Kasumi-1 (cell line): ENCODE measurements around the gene DNAAF5.

Source experiments
- DNase-seq, 2 experiments: peaks; one replicate each; lab custom pipeline; 2025; lab: John Stamatoyannopoulos, UW

Gene DNAAF5

DNA sequence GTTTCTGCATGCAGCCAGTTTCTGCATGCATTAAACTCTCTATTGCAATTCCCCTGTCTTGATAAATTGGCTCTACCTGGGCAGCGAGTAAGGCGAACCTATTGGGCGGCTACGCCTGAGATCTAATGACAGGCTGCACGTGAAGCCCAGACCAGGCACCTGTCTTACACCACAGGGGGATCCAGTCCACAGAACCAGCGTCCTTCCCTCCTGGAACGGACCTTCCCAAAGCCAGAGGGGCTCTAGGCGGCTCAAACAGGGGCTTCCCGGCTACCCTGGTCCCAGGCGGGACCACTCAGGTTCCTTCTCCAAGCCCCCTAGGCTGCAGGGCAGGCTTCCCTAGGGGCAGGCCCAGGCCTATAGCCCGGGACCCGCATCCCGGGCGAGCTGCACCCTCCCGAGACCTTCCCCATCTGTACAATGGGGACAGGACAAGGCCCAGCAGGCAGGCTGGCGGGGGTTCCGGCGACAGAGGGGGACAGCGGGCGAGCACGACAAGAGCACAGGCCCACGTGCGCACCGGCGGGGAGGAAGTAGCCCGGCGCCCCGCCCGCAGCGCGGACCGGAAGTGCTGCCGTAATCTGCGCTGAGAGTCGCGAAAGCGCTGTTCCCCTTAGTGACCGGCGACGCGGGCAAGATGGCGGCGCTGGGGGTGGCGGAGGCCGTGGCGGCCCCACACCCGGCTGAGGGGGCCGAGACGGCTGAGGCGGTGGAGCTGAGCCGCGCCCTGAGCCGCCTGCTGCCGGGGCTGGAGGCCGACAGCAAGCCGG is at the start of gene DNAAF5:
Gene DNAAF5 (plus strand): TSS at position 616 of the 770 bp plus-strand sequence. CDS start 22 bp downstream, at position 638.
- peak; percentile 53 to 55 for DNase-seq

GRCh38 chr7:676972-677385 is 49.5 kb upstream of the DNAAF5 start:
- no peak for DNase-seq

DNA sequence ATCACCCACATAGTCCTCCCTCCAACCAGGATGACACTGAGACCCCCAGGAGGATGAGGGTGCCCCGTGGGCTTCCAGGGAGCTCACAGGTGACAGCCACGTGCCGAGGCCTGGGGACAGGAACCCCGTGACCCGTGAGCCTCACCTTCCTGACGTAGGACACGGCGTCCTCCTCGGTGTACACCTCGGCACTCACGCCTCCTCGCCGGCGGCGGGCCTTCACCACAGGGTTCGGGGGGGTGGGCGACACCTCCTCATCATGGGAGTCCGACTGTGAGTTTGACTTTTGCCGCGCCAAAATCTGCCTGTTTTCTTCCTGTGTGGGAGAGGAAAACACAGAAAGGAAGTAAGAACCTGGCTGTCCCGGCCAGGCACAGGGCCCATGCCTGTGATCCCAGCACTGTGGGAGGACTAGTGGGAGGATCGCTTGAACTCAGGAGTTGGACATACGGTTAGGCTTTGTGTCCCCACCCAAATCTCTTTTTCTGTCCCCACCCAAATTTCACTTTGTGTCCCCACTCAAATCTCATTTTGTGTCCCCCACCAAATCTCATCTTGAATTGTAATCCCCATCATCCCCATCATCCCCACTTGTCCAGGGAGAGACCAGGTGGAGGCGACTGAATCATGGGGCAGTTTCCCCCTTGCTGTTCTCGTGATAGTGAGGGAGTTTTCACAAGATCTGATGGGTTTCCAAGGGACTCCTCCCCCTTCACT is 45.9 kb upstream of the DNAAF5 start:
- no peak for DNase-seq

DNA sequence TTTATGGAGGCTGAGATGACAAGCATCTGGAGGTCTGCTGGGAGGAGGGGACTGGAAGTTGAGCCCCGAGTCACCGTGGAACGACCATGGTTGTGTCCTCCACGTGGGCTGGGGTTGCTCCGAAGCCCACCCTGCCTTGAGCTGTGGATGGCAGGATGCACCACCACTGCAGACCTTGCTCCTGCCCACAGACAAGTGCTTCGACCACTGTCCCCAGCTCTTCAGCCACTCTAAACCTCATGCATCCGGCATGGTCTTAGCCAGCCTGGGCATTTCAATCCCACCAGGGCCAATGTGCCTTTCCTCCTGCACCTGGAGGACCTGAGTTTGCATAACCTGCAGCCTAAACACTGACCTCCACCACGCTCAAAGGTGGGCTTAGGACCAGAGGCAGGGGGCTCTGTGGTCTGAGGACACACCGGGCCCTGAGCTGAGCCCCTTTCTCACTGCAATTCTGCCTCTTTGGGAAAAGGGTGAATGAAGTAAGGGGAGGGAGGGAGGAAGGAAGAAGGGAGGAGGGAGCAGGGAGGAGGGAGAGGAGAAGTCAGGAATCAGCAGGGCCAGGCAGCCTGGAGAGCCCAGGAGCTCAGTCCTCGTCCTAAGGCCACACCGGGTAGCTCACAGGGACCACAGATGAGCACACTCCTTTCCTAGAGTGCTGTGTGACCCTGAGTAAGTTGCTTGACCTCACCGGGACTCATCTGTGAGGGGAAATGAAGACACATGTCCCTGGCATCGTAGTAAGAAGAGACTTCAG is 44.8 kb upstream of the DNAAF5 start:
- no peak for DNase-seq

- DNase-seq: no peak
Observed at GRCh38 chr7:682810-683209, 43.7 kb upstream of the DNAAF5 start.

DNA sequence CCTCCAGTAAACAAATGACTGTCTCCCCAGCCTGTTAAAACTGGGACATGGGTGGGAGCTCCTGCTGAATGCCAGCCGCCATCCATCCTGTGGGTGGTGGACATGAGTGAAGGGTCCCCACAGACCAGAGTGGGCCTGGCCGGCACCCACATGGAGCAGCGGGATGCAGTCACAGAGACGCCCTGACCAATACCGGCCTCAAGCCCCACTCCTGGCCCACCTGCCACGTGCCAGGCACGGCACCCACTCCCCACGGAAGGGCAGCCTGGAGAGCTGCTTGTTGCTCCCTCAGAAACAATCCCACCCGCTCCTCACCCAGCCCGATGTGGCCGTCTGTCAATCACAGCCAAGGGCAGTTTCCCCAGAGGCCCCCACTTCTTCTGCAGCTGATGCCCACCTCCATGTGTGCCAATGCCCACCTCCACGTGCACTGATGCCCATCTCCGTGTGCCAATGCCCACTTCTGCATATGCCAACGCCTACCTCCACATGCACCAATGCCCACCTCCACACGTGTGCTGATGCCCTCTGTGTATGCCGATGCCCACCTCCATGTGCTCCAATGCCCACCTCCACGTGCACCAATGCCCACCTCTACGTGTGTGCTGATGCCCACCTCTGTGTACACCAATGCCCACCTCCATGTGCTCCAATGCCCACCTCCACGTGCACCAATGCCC is 42.8 kb upstream of the DNAAF5 start:
- no peak for DNase-seq

DNA sequence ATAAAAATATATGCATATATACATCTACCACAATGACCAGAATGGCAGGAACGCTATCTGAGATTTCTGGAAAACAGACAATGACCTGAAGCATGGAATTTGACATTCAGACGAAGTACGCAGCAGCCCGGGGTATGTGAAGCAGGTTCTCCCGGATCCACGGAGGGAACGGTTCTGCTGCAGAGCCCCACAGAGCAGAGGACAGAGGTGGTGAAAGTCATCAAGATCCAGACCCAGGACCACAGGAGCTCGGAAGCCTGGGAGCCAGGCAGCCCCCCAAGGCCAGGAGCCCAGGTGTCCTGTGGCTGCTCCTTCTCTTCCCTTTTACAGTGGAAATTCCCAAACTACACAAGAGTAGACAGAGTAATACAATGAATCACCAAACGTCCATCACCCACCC is 42.1 kb upstream of the DNAAF5 start:
- DNase-seq: no peak

GRCh38 chr7:685540-685939 is 41.0 kb upstream of the DNAAF5 start:
- no peak for DNase-seq

DNA sequence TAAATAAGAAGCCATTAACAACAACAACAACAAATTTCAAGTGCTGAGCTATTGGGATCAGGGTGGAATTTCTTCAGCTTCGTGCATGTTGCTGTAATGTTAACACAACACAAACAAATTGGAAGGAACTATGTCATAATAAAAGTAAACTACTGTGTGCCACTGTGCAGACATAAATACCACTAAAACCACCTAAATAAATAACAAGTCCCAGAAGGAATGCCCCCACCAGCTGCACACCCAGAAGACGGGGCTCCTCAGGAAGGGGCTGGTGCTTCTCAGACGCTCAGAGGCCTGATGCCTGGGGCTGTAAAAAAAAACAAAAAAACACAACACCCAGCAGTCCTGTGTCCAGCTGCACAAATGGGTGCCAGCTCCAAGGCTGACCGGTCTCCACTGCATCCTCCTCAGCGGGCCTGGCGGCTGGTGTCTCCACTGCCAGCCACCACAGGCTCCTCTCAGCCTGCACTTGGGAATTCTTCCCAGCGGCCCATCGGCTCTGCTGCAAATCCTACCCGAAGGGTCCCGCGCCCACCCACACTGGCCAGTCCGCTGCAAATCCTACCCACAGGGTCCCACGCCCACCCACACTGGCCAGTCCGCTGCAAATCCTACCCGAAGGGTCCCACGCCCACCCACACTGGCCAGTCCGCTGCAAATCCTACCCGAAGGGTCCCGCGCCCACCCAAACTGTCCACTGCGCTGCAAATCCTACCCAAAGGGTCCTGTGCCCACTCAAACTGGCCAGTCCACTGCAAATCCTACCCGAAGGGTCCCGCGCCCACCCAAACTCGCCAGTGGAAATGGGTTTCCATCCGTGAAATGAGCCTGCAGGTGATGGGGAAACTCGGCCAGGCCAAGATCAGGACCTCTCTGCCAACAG is 35.8 kb upstream of the DNAAF5 start:
- DNase-seq: no peak

GRCh38 chr7:691361-692045 is 35.0 kb upstream of the DNAAF5 start:
- DNase-seq: no peak

- no peak for DNase-seq
Observed at GRCh38 chr7:693280-693679, 33.2 kb upstream of the DNAAF5 start.

DNA sequence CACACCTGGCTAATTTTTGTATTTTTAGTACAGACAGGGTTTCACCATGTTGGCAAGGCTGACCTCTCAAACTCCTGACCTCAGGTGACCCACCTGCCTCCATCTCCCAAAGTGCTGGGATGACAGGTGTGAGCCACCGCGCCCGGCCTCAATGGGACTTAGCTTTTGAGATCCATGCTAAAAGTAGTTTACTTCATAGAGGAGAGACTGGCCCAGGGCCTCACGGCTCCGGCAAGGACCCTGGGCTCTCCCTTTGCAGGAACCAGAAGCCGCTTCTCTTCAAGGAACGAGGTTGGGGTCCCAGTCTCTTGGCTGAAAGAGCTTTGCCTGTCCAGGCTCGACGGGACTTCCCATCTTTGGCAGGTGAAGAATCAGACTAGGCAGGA is 30.1 kb upstream of the DNAAF5 start:
- no peak for DNase-seq

- DNase-seq: no peak
Observed at GRCh38 chr7:696812-697551, 29.5 kb upstream of the DNAAF5 start.

DNA sequence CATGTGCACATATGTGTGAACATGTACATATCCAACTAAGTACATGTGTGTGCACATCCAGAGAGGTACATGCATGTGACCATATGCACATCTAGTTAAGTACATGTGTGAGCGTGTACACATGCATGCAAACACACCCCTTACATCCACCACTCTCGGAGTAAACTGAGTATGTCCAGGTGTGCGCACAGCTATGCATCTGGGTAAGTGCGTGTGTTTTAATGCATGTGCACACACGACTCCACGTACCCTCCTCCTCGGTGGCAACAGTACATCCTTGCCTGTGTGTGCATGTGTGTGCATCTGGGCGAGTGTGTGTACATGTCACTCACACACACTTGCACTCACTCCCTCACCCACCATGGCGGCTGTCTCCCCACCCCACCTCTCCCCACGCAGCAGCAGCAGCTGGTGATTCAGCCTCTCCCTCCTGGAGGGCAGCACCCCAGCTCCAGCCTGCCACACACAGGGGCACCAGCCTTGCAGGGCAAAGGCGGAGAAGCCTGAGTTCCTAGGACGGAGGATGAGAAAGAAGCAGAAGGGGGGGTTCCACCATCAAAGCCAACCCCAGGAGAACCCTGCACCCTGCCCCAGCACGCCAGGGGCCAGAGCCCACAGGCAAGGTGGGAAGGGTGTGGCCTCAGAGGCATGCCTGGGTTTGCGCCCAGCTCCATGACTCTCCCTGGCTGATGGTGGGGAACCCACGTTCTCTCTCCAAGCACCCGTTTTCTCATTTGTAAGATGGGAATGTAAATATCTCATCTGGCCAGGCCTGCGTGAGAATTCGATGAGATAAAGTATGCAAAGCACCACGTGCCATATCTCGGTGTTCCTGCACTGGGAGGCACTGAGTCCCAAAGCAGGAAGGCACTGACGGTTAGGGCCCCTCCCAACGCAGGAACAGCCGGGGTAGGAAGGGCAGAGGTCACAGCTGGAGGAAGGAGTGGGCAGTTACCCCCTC is 27.7 kb upstream of the DNAAF5 start:
- no peak for DNase-seq

- no peak for DNase-seq
Observed at GRCh38 chr7:699476-700170, 26.9 kb upstream of the DNAAF5 start.

DNA sequence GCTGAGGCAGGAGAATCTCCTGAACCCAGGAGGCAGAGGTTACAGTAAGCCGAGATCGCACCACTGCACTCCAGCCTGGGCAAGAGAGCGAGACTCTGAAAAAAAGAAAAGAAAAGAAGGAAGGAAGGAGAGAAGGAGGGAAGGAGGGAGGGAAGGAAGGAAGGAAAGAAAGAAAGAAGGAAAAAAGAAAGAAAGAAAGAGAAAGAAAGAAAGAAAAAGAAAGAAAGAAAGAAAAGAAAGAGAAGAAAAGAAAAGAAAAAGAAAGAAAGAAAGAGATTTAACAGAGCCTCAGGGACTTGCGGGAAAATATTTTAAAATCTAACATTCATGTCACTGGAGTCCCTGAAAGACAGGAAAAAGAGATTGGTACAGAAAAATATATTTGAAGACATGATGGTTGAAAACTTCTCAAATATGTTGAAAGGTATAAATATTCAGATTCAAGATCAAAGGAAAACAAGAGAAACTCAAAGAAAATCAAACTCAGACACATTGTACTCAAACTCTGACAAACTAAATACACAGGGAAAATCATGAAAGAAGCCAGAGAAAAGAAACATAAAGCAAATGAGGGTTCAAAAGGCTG is 25.3 kb upstream of the DNAAF5 start:
- no peak for DNase-seq

- no peak for DNase-seq
Observed at GRCh38 chr7:703049-703448, 23.4 kb upstream of the DNAAF5 start.

DNA sequence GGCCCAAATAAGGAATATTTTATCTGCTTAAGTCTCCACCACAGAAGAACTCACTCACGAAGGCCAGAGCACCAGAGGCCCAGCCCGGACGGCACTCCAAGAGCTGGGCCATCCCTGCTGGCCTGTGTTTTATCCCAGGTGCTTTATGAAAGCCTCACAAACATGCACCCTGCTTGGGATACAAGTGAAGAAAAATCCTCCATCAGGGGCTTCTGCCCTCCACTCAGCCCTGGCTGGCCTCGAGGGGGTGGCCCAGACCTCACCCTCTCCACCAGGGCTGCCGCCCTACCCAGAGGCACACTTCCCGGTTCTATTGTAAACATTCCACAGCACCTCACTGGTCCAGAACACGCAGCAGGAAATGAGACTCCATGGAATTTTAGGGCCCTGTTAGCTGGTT is 19.8 kb upstream of the DNAAF5 start:
- no peak for DNase-seq
